NCI-H748 treated with DMSO at 0.1 percent for 48 hours (cell line): Measurements from ENCODE around the gene C20orf144.

Experiments used
- DNase-seq: peaks from one replicate; lab custom pipeline; 2025; lab: John Stamatoyannopoulos, UW

C20orf144 gene

GRCh38 chr20:33666293-33667244 lies 4.4 kb downstream of the C20orf144 start, which contains the start of gene ACTL10:
Gene ACTL10, plus strand, starts transcription at chr20:33666943. Its CDS starts 555 bp downstream, at chr20:33667498.
- DNase-seq = peak; percentile 94

- DNase-seq = no peak
Observed at GRCh38 chr20:33667245-33667675, 5.1 kb downstream of the C20orf144 start.

DNA sequence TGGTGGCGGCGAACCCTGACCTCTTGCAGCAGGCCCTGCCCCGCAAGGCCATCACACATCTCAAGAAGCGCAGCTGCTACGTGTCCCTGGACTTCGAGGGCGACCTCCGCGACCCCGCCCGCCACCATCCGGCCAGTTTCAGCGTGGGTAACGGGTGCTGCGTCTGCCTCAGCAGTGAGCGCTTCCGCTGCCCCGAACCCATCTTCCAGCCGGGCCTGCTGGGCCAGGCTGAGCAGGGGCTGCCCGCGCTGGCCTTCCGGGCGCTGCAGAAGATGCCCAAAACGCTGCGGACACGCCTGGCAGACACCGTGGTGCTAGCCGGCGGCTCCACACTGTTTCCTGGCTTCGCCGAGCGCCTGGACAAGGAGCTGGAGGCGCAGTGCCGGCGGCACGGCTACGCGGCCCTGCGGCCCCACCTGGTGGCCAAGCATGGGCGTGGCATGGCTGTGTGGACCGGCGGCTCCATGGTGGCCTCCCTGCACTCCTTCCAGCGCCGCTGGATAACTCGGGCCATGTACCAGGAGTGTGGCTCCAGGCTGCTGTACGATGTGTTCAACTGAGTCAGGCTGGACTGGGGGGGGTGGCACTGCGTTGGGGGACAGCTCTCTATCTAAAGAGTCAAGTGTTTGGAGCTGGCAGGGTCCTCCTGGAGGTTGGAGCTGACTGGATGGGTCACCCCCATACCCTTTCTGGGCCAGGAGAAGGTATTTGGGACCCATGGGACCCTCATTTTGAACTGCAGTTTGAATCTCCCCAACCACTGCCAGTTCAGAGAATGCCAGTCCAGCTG lies 5.7 kb downstream of the C20orf144 start:
- peak; percentile 50 for DNase-seq

GRCh38 chr20:33668466-33669155 lies 6.5 kb downstream of the C20orf144 start:
- DNase-seq = no peak

GRCh38 chr20:33669224-33669623 lies 7.1 kb downstream of the C20orf144 start:
- DNase-seq = no peak

GRCh38 chr20:33669873-33670640 lies 7.9 kb downstream of the C20orf144 start:
- no peak for DNase-seq

GRCh38 chr20:33670715-33671499 lies 8.8 kb downstream of the C20orf144 start:
- no peak for DNase-seq

DNA sequence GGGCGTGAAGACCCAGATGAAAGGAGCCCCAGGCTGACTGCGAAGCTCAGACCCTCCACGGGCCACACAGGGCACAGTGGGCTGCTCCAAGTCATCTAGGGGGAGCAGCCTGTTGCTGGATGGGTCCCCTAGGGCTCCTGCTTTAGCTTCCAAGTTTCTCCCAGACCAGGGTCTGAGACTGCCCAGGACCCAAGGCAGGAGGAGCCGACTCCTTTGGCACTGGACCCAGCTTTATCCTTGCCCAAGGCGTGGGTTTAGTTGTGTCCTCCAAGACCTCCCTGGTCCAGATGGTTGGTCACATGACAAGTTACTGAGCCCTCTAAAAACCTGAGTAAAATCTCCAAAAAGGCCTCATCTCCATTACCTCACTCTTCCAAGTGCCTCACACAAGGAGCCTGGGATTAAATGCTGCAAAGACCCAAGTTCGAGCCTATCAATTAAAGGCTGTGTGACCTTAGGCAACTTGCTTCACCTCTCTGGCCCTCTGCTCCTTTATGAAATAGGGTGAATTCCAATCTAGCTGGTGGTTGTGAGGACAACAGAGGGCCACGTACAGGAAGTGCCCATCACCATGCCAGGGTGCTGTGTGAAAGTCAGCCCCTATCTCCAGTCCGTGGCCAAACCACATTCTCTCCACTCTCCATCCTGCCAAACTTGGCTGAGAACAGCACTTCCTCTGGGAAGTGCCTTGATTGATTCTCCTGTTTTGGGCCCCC lies 9.6 kb downstream of the C20orf144 start:
- DNase-seq = no peak

DNA sequence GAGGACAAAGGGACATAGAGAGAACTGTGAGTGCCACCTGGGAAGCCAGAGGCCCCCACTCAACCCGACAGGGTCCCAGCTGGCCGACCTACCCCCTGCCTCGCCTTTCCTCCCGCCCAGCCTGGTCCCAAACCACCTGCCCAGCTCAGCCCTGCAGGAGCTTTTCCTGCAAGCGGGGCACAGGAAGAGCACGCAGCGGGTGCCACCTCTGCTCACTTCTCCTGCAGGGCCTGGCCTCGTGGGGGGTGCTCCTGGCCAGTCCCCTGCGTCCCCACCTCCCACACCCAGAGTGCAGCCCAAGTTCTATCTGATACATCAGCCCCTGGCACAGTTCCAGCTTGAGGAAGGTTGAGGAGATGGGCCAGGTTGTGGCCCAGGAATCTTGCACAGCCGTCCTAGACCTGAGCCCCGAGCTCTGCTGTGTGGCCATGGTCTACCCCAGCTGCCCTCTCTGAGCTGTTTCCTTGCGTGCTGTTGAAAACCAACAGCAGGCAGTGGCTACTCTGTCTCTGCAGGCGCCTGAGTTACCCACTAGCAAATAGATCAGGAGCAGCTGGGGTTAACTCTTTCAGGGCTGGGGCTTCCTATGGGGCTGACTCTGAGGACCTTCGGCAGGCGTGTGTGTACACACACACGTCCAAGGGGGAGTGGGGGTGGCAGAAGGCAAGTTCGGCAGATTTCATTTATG lies 10.4 kb downstream of the C20orf144 start:
- DNase-seq = no peak

DNA sequence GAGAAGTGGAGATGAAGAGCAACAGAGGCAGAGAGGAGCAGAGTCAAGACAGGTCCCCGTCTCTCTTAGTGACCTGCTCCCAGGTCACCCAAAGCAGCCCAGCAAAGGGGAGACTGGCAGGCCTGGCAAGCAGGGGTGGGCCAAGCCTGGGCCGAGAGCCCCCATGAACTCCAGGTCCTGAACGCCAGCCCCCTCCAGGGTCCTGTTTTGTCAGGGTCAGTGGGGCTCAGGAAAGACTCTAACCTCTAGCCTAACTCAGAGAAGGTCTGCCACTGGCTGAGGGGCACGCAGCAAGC lies 10.9 kb downstream of the C20orf144 start:
- DNase-seq = no peak

DNA sequence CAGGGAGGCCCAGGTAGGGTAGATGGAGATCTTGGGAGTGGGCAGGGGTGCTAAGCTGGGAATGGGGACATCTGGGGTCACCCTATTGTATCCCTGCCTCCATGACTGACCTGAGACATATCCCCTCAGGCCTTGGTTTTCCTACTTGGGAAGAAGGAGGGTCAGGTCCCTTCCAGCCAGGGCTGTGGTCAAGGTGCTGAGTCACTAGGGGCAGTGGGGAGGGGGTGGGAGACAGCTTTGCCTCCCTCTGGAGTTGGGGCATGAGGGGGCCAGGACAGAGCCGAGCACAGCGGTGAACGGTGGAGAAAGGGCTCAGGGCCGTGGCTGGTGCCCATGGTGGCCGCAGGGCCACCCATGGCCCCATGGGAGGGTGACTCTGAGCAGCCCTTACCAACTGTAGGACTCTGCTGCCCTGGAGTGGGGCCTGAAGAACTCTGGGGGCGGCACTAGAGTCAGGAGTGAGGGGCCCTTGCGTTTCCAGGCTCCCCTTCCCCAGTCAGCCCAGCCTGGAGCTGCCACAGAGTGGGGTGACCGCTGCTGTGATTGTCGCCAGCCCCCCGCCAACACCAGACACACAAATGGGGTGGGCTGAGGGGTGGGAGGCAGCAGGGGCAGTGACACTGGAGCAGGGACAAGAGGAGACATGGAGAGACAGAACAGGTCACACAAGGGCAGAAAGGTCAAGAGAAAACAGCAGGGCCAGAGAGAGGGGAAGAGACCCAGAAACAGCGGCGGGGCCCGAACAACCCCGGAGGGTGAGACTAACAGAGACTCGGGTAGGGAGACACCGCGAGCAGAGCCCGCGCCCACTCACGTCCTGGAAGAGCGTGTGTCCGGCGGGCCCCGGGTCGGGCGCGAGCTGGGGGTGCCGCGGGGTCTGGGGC lies 11.5 kb downstream of the C20orf144 start:
- no peak for DNase-seq

GRCh38 chr20:33674294-33675135 lies 12.4 kb downstream of the C20orf144 start, which contains the start of gene NECAB3:
Gene NECAB3, minus strand, starts transcription at chr20:33674428. Its CDS starts 76 bp downstream, at chr20:33674352.
- peak; percentile 34 for DNase-seq

DNA sequence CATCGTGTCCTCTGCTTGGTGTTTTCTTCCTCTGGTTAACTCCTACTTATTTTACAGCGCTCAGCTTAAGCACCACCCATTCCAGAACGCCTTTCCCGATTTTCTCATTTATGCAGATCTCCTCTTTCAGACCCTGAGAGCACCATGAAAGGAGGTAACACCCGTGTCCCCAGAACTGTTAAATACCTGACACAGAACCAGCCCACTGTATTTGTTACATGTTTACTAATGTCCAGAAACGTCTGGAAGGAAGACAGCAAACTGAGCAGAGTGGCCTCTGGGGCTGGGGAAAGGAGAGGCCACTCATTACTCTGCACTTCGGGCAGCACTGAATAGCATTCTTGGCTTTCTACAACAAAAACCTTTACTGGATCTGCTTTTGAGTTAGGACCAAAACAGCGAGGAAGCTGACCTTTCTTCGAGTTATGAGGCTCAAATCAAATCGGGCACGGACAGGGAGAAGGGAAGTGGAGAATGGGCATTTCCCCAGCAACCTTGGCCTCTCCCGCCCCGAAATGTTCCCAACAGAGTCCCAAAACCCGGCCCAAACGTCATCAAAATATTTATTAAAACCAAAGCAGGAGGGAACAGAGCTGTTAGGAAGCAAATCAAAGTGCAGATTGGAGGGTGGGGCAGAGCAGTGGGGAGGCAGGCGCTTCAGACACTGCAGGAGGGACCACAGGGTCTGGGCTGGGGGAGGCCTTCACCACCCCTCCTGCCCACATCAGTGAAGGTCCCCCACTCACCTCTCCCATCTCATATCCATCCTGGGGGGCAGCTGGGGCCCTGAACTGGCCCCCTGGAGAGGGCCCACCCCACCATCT lies 13.2 kb downstream of the C20orf144 start:
- no peak for DNase-seq

GRCh38 chr20:33676121-33676520 lies 14.0 kb downstream of the C20orf144 start:
- DNase-seq = no peak

DNA sequence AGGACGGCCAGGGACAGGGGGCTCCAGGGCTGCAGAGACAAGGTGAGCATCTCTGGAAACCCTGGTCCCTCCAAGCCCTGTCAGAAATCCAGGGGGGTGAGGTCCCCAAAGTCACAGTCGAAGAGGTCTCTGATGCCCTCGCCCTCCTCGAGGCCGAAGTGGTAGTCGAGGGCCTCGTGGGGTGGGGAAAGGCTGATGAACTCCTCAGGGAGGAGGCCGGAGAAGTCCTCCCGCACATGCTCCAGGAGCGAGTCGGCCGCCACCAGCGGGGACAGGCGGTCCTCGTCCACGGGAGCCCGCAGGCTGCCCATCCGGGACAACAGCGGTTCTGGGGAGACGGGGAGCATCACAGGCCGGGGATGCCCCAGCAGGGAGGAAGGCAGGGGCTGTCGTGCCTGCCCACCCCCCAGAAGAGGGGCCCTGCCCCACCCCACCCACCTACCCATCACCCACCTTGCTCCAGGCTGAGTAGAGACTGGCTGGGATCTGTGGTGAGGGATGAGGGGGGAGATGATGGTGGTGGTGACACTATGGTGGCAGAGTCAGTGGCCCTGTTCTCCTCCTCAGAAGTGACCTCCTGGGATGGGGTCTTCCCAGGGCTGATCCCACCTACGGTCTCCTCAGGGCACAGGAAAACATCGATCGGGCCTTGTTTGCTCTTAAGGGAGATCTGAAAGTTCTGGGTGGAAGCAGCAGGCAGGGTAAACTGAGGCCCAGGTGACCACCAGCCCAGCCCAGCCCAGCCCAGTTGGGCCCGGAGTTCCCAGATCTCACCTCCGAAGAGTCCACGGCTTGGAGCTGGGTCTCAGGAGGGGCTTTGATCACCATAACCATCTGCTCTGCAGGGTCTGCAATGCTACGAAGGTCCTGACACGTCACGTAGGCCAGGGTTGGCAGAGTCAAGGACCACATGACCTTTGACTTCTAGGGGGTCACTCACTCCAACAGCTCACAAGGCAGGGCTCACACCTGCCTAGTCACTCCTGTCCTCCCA lies 14.8 kb downstream of the C20orf144 start:
- DNase-seq = no peak
